Calu3 (cell line): ENCODE measurements around the gene OPRPN. TPM values are rescaled to one million over a fixed set of nuclear protein-coding genes. Genes with fewer than 3 reads are reported as not detected.

ENCODE experiments used
- Bru-seq: library from RNA; stranded (reverse); fragments of 400-500 nt; gene quantifications from one replicate; lab custom pipeline; 2021; lab: Mats Ljungman, UMichigan
- BruChase-seq, 2 experiments: library from RNA; stranded (reverse); fragments of 400-500 nt; gene quantifications; one replicate each; lab custom pipeline; 2021; lab: Mats Ljungman, UMichigan
- BruUV-seq: library from RNA; stranded (reverse); fragments of 400-500 nt; replicated peaks from 2 replicates; lab custom pipeline; 2021; lab: Mats Ljungman, UMichigan
- CTCF ChIA-PET: fragments of 300-600 bp; sonication (Branson Sonifier 250); formaldehyde crosslinking; loops from one replicate; lab custom pipeline; 2022; ENCODE audit warnings: antibody characterized with exemption; lab: Charles Lee
- DNase-seq: peaks from one replicate; pipeline ENCODE4 v3.0.0; 2022
- H3K27ac Mint-ChIP-seq: one replicate; pipeline ENCODE4 v1.8.0; 2022; ENCODE audit warnings: mixed read lengths; ENCODE audit not compliant: unreplicated experiment
- H3K27me3 Mint-ChIP-seq: one replicate; pipeline ENCODE4 v1.8.0; 2022; ENCODE audit warnings: mixed read lengths; ENCODE audit not compliant: unreplicated experiment
- H3K36me3 Mint-ChIP-seq: one replicate; pipeline ENCODE4 v1.8.0; 2022; ENCODE audit warnings: mild to moderate bottlenecking, moderate library complexity, mixed read lengths; ENCODE audit not compliant: insufficient read depth, unreplicated experiment
- H3K4me1 Mint-ChIP-seq: one replicate; pipeline ENCODE4 v1.8.0; 2022; ENCODE audit warnings: mild to moderate bottlenecking, low read depth, mixed read lengths; ENCODE audit not compliant: unreplicated experiment
- H3K4me3 Mint-ChIP-seq: one replicate; pipeline ENCODE4 v1.8.0; 2022; ENCODE audit warnings: mild to moderate bottlenecking, low read depth, moderate library complexity, mixed read lengths; ENCODE audit not compliant: unreplicated experiment
- H3K9me3 Mint-ChIP-seq: one replicate; pipeline ENCODE4 v1.8.0; 2022; ENCODE audit warnings: low read depth, mixed read lengths; ENCODE audit not compliant: unreplicated experiment
- CTCF ChIP-seq: fragments of 200-600 bp; IDR thresholded peaks from one replicate; pipeline ENCODE4 v1.8.0; 2022; ENCODE audit warnings: antibody characterized with exemption; ENCODE audit not compliant: unreplicated experiment
- intact Hi-C: fragments of 100-400 bp; cut with micrococcal nuclease; formaldehyde crosslinking; loops from one replicate; pipeline ENCODE4 v1.10.0; 2022; ENCODE audit not compliant: unreplicated experiment
- long read RNA-seq: library from polyadenylated mRNA; stranded (forward); transcript quantifications from one replicate; pipeline ENCODE4 v2.0.0, GENCODE V29; 2022
- total RNA-seq: library from RNA; stranded (reverse); gene quantifications from 2 replicates; pipeline ENCODE4 v1.2.3, GENCODE V29; 2022

OPRPN gene
- total RNA-seq (not detected in 2 replicates), Bru-seq, nascent RNA (not detected), BruChase-seq, experiment 1, labeled RNA remaining after a 6-hour chase (not detected), BruChase-seq, experiment 2, labeled RNA remaining after a 2-hour chase (not detected)
- long read RNA-seq = 0 reads

GRCh38 chr4:70397580-70397979 is at the start of gene OPRPN:
TSS of gene OPRPN (plus strand) at chr4:70397940. CDS start at chr4:70399286, 1,346 bp downstream.
- no peak within 1 kb of the TSS for H3K27ac Mint-ChIP-seq
- no peaks in the 10 kb centered on the region for H3K9me3 Mint-ChIP-seq
- no TSS peak for BruUV-seq
- CTCF ChIA-PET = no interaction called here
- no peak for DNase-seq
- no peaks in the 10 kb centered on the region for H3K4me1 Mint-ChIP-seq
- no peaks in the 10 kb centered on the region for H3K27me3 Mint-ChIP-seq
- no peak within 1 kb of the TSS for H3K4me3 Mint-ChIP-seq
- intact Hi-C loops = no loop called here
- H3K36me3 Mint-ChIP-seq = no peaks in the 10 kb centered on the region
- TF ChIP-seq CTCF = no peak

DNA sequence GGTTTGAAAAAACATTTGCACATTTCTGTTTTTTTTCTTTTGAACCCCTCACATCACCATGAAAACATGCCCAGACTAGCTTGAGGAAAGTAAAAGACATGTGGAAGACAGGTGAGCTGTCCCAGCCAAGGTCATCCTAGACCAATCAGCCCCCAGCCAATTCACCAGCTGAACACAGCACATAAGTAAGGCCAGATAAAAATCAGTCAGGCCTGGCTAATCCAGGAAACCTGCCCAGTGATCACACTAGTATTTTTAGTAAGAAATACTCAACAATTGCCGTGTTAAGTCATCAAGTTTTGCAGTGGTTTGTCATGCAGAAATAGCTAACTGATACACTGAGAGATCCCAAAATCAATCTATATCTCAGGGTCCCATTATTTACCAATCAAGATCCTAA is 41.6 kb upstream of the OPRPN start:
- CTCF ChIA-PET = no interaction called here
- H3K36me3 Mint-ChIP-seq = no peaks in the 10 kb centered on the region

DNA sequence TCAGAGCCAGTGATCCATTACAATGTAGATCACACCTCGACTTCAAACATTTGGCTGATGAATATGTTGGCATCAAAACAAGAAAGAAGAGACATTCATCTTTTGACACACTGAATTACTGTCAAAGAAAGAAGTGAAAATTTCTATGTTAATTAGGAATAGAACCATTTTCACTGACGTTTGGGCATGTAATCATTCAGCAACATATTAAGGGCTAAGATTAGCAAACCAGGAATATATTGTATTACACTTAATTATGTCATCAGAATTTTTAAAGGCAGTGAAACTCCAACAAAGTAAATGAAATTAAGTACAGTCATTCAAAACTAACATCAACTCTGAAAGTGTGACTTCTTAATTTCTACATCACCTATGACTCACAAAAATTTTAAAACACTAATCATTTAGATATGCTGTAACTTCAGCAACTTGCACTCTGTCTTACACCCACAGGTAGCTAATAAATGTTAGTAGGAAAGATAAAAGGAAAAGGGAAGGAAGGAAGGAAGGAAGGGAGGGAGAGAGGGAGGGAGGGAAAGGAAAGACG is 38.6 kb upstream of the OPRPN start:
- TF ChIP-seq CTCF = no peak
- H3K27ac Mint-ChIP-seq = no peak overlapping the region
- H3K36me3 Mint-ChIP-seq = no peaks in the 10 kb centered on the region
- H3K4me3 Mint-ChIP-seq = no peak overlapping the region
- CTCF ChIA-PET = no interaction called here
- intact Hi-C loops = no loop called here
- no peaks in the 10 kb centered on the region for H3K9me3 Mint-ChIP-seq
- no peak for DNase-seq
- H3K4me1 Mint-ChIP-seq = no peaks in the 10 kb centered on the region
- BruUV-seq = no TSS peak
- no peaks in the 10 kb centered on the region for H3K27me3 Mint-ChIP-seq

More for the DNA sequence above, 41.6 kb upstream of the OPRPN start:
- TF ChIP-seq CTCF = no peak
- H3K4me1 Mint-ChIP-seq = no peaks in the 10 kb centered on the region
- no peak overlapping the region for H3K4me3 Mint-ChIP-seq
- DNase-seq = no peak
- no peaks in the 10 kb centered on the region for H3K27me3 Mint-ChIP-seq
- H3K9me3 Mint-ChIP-seq = no peaks in the 10 kb centered on the region
- intact Hi-C loops = no loop called here
- no TSS peak for BruUV-seq
- H3K27ac Mint-ChIP-seq = no peak overlapping the region

- TF ChIP-seq CTCF = no peak
- no peak for DNase-seq
- Mint-ChIP-seq H3K27me3 (no peaks in the 10 kb centered on the region), H3K9me3 (no peaks in the 10 kb centered on the region), H3K27ac (no peak within 1 kb of the TSS), H3K4me1 (no peaks in the 10 kb centered on the region), H3K36me3 (no peaks in the 10 kb centered on the region), H3K4me3 (no peak within 1 kb of the TSS)
- no TSS peak for BruUV-seq
- intact Hi-C loops = no loop called here
- CTCF ChIA-PET = no interaction called here
Observed at GRCh38 chr4:70360460-70360859, 37.3 kb upstream of the OPRPN start, which contains the start of gene SMR3A. TSS of gene SMR3A (plus strand) at chr4:70360760. CDS start at chr4:70362116, 1,356 bp downstream.
